ENCODE measurements around the gene SPO11.
"Not testable (repeated sequence)": the region's sequence is repeated elsewhere in the genome, so short reads cannot be mapped to it uniquely, and the experiment has no call there.

SPO11 gene

GRCh38 chr20:57342829-57343228 is 13.2 kb downstream of the SPO11 start:
- no peak for DNase-seq

- DNase-seq = peak; percentile 35
Measured at GRCh38 chr20:57346477-57346876, 16.9 kb downstream of the SPO11 start.

- no peak for DNase-seq
Measured at GRCh38 chr20:57347393-57347792, 17.8 kb downstream of the SPO11 start.

GRCh38 chr20:57348200-57348921 is 18.8 kb downstream of the SPO11 start:
- not testable (repeated sequence) for DNase-seq

GRCh38 chr20:57348922-57349574 is 19.4 kb downstream of the SPO11 start:
- DNase-seq = not testable (repeated sequence)

- DNase-seq = no peak
Measured at GRCh38 chr20:57350081-57350710, 20.6 kb downstream of the SPO11 start.

- not testable (repeated sequence) for DNase-seq
Measured at GRCh38 chr20:57350726-57351041, 21.1 kb downstream of the SPO11 start.

GRCh38 chr20:57351042-57351783 is 21.6 kb downstream of the SPO11 start, which contains the start of gene RAE1:
RAE1 (plus strand) TSS chr20:57351255; CDS start chr20:57354039, 2,784 bp downstream.
- DNase-seq = peak; percentile 87

GRCh38 chr20:57352305-57352704 is 22.7 kb downstream of the SPO11 start:
- no peak for DNase-seq

GRCh38 chr20:57353351-57353750 is 23.7 kb downstream of the SPO11 start:
- DNase-seq = no peak

GRCh38 chr20:57361517-57361916 is 31.9 kb downstream of the SPO11 start:
- no peak for DNase-seq

GRCh38 chr20:57364451-57364850 is 34.8 kb downstream of the SPO11 start:
- no peak for DNase-seq

- DNase-seq = no peak
Measured at GRCh38 chr20:57369596-57369995, 40.0 kb downstream of the SPO11 start.

- DNase-seq = no peak
Measured at GRCh38 chr20:57370316-57370715, 40.7 kb downstream of the SPO11 start.

- DNase-seq = no peak
Measured at GRCh38 chr20:57371363-57371762, 41.8 kb downstream of the SPO11 start.

- no peak for DNase-seq
Measured at GRCh38 chr20:57372157-57372556, 42.6 kb downstream of the SPO11 start.

- DNase-seq = no peak
Measured at GRCh38 chr20:57372581-57373350, 43.2 kb downstream of the SPO11 start.

- DNase-seq = no peak
Measured at GRCh38 chr20:57374343-57374930, 44.8 kb downstream of the SPO11 start.

GRCh38 chr20:57374931-57375651 is 45.5 kb downstream of the SPO11 start:
- no peak for DNase-seq

GRCh38 chr20:57375652-57376230 is 46.1 kb downstream of the SPO11 start:
- no peak for DNase-seq

GRCh38 chr20:57377350-57377749 is 47.7 kb downstream of the SPO11 start:
- DNase-seq = no peak

Data from activated effector memory CD4-positive, alpha-beta T cell treated with Interleukin-2 at 50 U/mL for 16 hours (primary cell).